PC-3 (cell line): ENCODE data around the gene ILKAP. TPM values are rescaled to one million over a fixed set of nuclear protein-coding genes. Genes with fewer than 3 reads are reported as not detected.

Experiments
- ATAC-seq: fragments of 200-7000 bp; cut with Tn5 transposase; 2 replicates; pipeline ENCODE4 v1.9.1; 2020; ENCODE audit warnings: mild to moderate bottlenecking, moderate library complexity
- BruUV-seq: library from RNA; stranded (reverse); fragments of 400-500 nt; replicated peaks from 2 replicates; lab custom pipeline; 2021; lab: Mats Ljungman, UMichigan
- CTCF ChIA-PET: fragments of 300-600 bp; sonication (Branson Sonifier 250); formaldehyde crosslinking; loops from one replicate; lab custom pipeline; 2022; ENCODE audit warnings: antibody characterized with exemption; lab: Charles Lee
- POLR2A ChIA-PET: fragments of 300-600 bp; sonication (Branson Sonifier 250); formaldehyde crosslinking; loops from one replicate; lab custom pipeline; 2022; ENCODE audit warnings: antibody characterized with exemption; ENCODE audit not compliant: unreplicated experiment; lab: Charles Lee
- DNase-seq: peaks from one replicate; pipeline ENCODE4 v3.0.0-alpha.2; 2015
- H2AFZ ChIP-seq: fragments of 300-600 bp; sonication (generic); 2 replicates; pipeline ENCODE4 v1.6.0; 2016; ENCODE audit warnings: antibody characterized with exemption, low read length
- H3F3A ChIP-seq: fragments of 300-600 bp; sonication (generic); one replicate; pipeline ENCODE4 v1.6.0; 2017; ENCODE audit warnings: antibody characterized with exemption, low read length, control low read depth, mild to moderate bottlenecking; ENCODE audit not compliant: unreplicated experiment
- H3K27ac ChIP-seq: fragments of 300-600 bp; sonication (generic); 2 replicates; pipeline ENCODE4 v1.5.1; 2016; ENCODE audit warnings: mild to moderate bottlenecking, low read length
- H3K27me3 ChIP-seq: fragments of 300-600 bp; sonication (generic); 2 replicates; pipeline ENCODE4 v1.6.1; 2016; ENCODE audit warnings: low read length, mixed read lengths
- H3K36me3 ChIP-seq: fragments of 300-600 bp; sonication (generic); 2 replicates; pipeline ENCODE4 v1.6.1; 2016; ENCODE audit warnings: low read depth, mixed run types, low read length, mixed read lengths
- H3K4me1 ChIP-seq: fragments of 300-600 bp; sonication (generic); 2 replicates; pipeline ENCODE4 v1.5.1; 2016; ENCODE audit warnings: low read length; ENCODE audit not compliant: insufficient read depth
- H3K4me2 ChIP-seq: fragments of 300-600 bp; sonication (generic); 2 replicates; pipeline ENCODE4 v1.6.0; 2016; ENCODE audit warnings: low read length
- H3K4me3 ChIP-seq: fragments of 300-600 bp; sonication (generic); 2 replicates; pipeline ENCODE4 v1.5.1; 2016; ENCODE audit warnings: mild to moderate bottlenecking, low read length, mixed read lengths
- H3K79me2 ChIP-seq: fragments of 300-600 bp; sonication (generic); 2 replicates; pipeline ENCODE4 v1.6.1; 2017; ENCODE audit warnings: low read length, mixed read lengths
- H3K9ac ChIP-seq: fragments of 300-600 bp; sonication (generic); 2 replicates; pipeline ENCODE4 v1.6.0; 2016; ENCODE audit warnings: mild to moderate bottlenecking, low read length
- H3K9me2 ChIP-seq: fragments of 300-600 bp; sonication (generic); replicated peaks from 2 replicates; pipeline ENCODE4 v1.6.1; 2016; ENCODE audit warnings: mixed run types, low read length, mixed read lengths
- H3K9me3 ChIP-seq: fragments of 300-600 bp; sonication (generic); 2 replicates; pipeline ENCODE4 v1.6.1; 2016; ENCODE audit warnings: low read length, mixed read lengths
- H4K20me1 ChIP-seq: fragments of 300-600 bp; sonication (generic); 2 replicates; pipeline ENCODE4 v1.6.1; 2016; ENCODE audit warnings: low read length, mixed read lengths
- CTCF ChIP-seq: fragments of 300-600 bp; sonication (generic); conservative IDR thresholded peaks from 2 replicates; pipeline ENCODE4 v1.5.1; 2017; ENCODE audit warnings: antibody characterized with exemption, low read depth, mild to moderate bottlenecking, low read length
- EZH2 ChIP-seq: fragments of 300-600 bp; sonication (generic); IDR thresholded peaks from one replicate; pipeline ENCODE4 v1.6.1; 2017; ENCODE audit warnings: antibody characterized with exemption, mild to moderate bottlenecking, low read length; ENCODE audit not compliant: unreplicated experiment
- EZH2phosphoT487 ChIP-seq: fragments of 300-600 bp; sonication (generic); IDR thresholded peaks from 2 replicates; pipeline ENCODE4 v1.6.1; 2018; ENCODE audit warnings: mild to moderate bottlenecking, antibody characterized with exemption, low read length, borderline replicate concordance
- intact Hi-C: fragments of 100-400 bp; cut with micrococcal nuclease; formaldehyde crosslinking; loops from 2 replicates; pipeline ENCODE4 v1.9.0; 2023
- total RNA-seq: library from RNA; depleted of rRNA; stranded (reverse); fragments of >200 nt; gene quantifications from 2 replicates; pipeline ENCODE4 v1.2.3, GENCODE V29; 2014

Gene ILKAP
- total RNA-seq, 1 experiment from 2014 or later, result 30.7 TPM

GRCh38 chr2:238162846-238163441, 40.6 kb downstream of the ILKAP start:
- CTCF ChIA-PET, result no interaction called here
- Histone ChIP-seq H3K4me1 (no peaks in the 10 kb centered on the region), H3K36me3 (no peaks in the 10 kb centered on the region; the same call in 1 of the 2 replicates), H2AFZ (no peak overlapping the region), H3F3A (no peaks in the 10 kb centered on the region), H3K27me3 (no peaks in the 10 kb centered on the region), H3K4me3 (no peak overlapping the region), H3K4me2 (no peak overlapping the region), H3K9ac (no peak overlapping the region), H3K27ac (no peak overlapping the region), H3K9me3 (no peaks in the 10 kb centered on the region), H4K20me1 (no peaks in the 10 kb centered on the region), H3K79me2 (no peaks in the 10 kb centered on the region), H3K9me2 (no peaks in the 10 kb centered on the region)
- DNase-seq, result no peak
- BruUV-seq, result no TSS peak
- TF ChIP-seq EZH2 (no peak), CTCF (no peak), EZH2phosphoT487 (no peak)
- POLR2A ChIA-PET, result no interaction called here
- ATAC-seq, result no peak
- intact Hi-C loops, result no loop called here

GRCh38 chr2:238162251-238162845, 41.1 kb downstream of the ILKAP start:
- Histone ChIP-seq H3K9ac (no peak overlapping the region), H3K4me2 (no peak overlapping the region), H3K4me1 (no peaks in the 10 kb centered on the region), H3K36me3 (no peaks in the 10 kb centered on the region; the same call in 1 of the 2 replicates), H3K27ac (no peak overlapping the region), H3K9me3 (no peaks in the 10 kb centered on the region), H2AFZ (no peak overlapping the region), H3K9me2 (no peaks in the 10 kb centered on the region), H3K79me2 (no peaks in the 10 kb centered on the region), H3K4me3 (no peak overlapping the region), H4K20me1 (no peaks in the 10 kb centered on the region), H3F3A (no peaks in the 10 kb centered on the region), H3K27me3 (no peaks in the 10 kb centered on the region)
- DNase-seq (no peak), ATAC-seq (no peak)
- ChIA-PET POLR2A (no interaction called here), CTCF (no interaction called here)
- BruUV-seq, result no TSS peak
- no peak for TF ChIP-seq EZH2
- TF ChIP-seq EZH2phosphoT487, result no peak
- intact Hi-C loops, result no loop called here

- H3K4me3 ChIP-seq, result no peak overlapping the region
- H4K20me1 ChIP-seq, result no peaks in the 10 kb centered on the region
- no peaks in the 10 kb centered on the region for H3K9me2 ChIP-seq
- no peak overlapping the region for H3K9ac ChIP-seq
- ATAC-seq, result no peak
- no peaks in the 10 kb centered on the region for H3K4me1 ChIP-seq
- no peak overlapping the region for H3K4me2 ChIP-seq
- CTCF ChIA-PET, result no interaction called here
- no TSS peak for BruUV-seq
- POLR2A ChIA-PET, result no interaction called here
- TF ChIP-seq EZH2phosphoT487 (no peak), EZH2 (no peak), CTCF (no peak)
- no peak overlapping the region for H2AFZ ChIP-seq
- intact Hi-C loops, result no loop called here
- no peaks in the 10 kb centered on the region for H3K9me3 ChIP-seq
- no peak overlapping the region for H3K27ac ChIP-seq
- no peaks in the 10 kb centered on the region for H3K27me3 ChIP-seq
- no peaks in the 10 kb centered on the region; the same call in 1 of the 2 replicates for H3K36me3 ChIP-seq
- H3F3A ChIP-seq, result no peaks in the 10 kb centered on the region
- no peak for DNase-seq
- no peaks in the 10 kb centered on the region for H3K79me2 ChIP-seq
Observed at GRCh38 chr2:238161291-238162051, 42.0 kb downstream of the ILKAP start.
